ENCODE results near the gene XPC. TPM values are rescaled to one million over a fixed set of nuclear protein-coding genes. Genes with fewer than 3 reads are reported as not detected.
A peak's percentile ranks its signal among the peaks of the same experiment; 100 is the strongest.

The XPC gene
- polyA plus RNA-seq, 1 donor: 35.4 TPM

DNA sequence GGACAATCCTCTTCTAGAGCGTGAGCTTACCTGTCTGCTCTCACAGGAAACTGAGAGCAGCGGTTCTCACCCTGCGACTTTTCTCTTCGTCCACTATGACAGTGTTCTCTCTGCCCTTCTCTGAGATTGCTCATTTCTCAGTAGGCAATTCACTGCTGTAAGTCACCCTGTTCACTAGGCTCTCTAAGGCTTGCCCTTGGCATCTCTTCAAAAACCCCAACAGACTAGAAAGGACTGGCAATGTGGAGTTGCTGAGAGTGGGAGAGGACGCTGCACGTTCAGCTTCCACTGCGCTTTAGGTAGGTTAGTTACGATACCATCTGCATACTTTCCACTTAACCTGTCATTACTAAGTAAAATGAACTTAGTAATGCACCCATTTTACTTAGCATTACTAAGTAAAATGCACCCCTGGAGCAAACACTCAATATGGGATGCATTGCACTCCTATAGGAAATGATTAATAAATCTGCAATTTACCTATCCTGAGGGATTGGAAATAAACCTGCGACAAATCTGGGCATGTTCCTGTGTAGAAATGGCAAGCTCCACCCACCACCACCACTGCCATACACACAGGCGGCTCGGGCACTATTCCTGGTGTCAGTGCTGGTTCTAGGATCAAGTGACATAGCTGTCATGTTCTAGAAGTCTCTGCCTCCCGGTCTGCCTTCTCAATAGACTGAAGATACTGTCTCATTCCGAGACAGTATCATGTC lies 21.4 kb downstream of the XPC start:
- no peak for DNase-seq
- peaks cover 11% of the 10 kb centered on the region for H3K4me1 ChIP-seq (ENCODE audit: control insufficient read depth, insufficient read depth, low read length)
- peaks cover 12% of the 10 kb centered on the region for H3K9me3 ChIP-seq (ENCODE audit: control insufficient read depth, low read depth, low read length)
- WGBS (ENCODE audit: insufficient coverage, low lambda C conversion rate): no CpG with 5 or more reads among the region's 13 CpGs
- no peak overlapping the region for H3K4me3 ChIP-seq (ENCODE audit: low read length)
- H3K36me3 ChIP-seq (ENCODE audit: control insufficient read depth, insufficient read depth, low read length): peaks cover 85% of the 10 kb centered on the region
- no peak overlapping the region for H3K27ac ChIP-seq (ENCODE audit: low read length)
- H3K27me3 ChIP-seq (ENCODE audit: control insufficient read depth, insufficient read depth, low read length): no peaks in the 10 kb centered on the region

DNA sequence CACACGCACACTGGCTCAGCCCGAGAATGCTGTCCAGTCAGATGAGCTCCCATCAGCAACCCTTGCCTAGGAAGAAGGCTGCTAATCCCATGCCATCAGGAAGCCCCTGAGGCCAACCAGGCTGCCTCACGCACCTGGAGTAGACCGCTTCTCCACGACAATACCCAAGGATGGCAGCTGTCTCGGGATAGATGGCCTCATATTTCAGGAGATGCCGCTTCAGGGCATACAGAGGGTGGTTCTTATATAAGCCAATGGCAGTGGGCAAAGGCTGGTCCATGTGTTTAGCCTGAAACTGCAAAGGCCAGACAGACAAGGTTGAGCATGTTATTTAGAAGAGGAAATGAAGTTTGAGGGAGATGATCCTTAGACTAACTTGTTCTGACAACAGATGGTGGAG lies 22.2 kb downstream of the XPC start:
- H3K9me3 ChIP-seq (ENCODE audit: control insufficient read depth, low read depth, low read length): peaks cover 4% of the 10 kb centered on the region
- H3K27ac ChIP-seq (ENCODE audit: low read length): no peak overlapping the region
- no peak for DNase-seq
- H3K4me3 ChIP-seq (ENCODE audit: low read length): no peak overlapping the region
- 100% methylated on average over 1 of the region's 7 CpGs for whole genome bisulfite sequencing (ENCODE audit: insufficient coverage, low lambda C conversion rate)
- peaks cover 87% of the 10 kb centered on the region for H3K36me3 ChIP-seq (ENCODE audit: control insufficient read depth, insufficient read depth, low read length)
- H3K27me3 ChIP-seq (ENCODE audit: control insufficient read depth, insufficient read depth, low read length): no peaks in the 10 kb centered on the region
- peaks cover 11% of the 10 kb centered on the region for H3K4me1 ChIP-seq (ENCODE audit: control insufficient read depth, insufficient read depth, low read length)

DNA sequence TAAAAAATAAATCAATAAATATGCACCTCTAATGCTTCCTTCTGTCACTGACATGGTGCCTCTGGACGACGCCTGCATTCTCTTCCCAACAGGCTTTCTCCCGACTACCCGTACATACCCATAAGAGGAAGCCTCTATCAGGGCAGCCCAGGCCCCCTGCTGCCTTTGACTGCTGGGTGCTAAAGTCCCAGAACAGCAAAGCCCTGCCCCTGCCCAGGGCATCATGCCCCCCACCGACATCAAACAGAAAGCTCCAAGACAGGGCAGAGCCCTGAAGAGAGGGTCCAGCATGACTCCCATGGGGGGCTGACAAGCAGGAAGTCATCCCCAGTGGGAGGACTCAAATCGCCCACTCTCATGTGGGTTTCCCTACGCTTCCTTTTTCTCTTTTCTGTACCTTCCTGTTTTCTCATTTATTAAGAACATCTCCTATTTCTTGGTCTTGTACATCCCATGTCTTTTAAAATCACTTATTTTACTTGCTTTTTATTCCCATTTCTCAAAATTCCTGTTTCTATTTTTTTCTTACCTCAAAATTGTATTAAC lies 23.4 kb downstream of the XPC start:
- Histone ChIP-seq H3K36me3 (ENCODE audit: control insufficient read depth, insufficient read depth, low read length) (peaks cover 85% of the 10 kb centered on the region), H3K4me1 (ENCODE audit: control insufficient read depth, insufficient read depth, low read length) (peaks cover 11% of the 10 kb centered on the region), H3K27me3 (ENCODE audit: control insufficient read depth, insufficient read depth, low read length) (no peaks in the 10 kb centered on the region), H3K27ac (ENCODE audit: low read length) (no peak overlapping the region), H3K4me3 (ENCODE audit: low read length) (no peak overlapping the region), H3K9me3 (ENCODE audit: control insufficient read depth, low read depth, low read length) (no peaks in the 10 kb centered on the region)
- 100% methylated on average over 1 of the region's 7 CpGs for WGBS (ENCODE audit: insufficient coverage, low lambda C conversion rate)
- DNase-seq: no peak

DNA sequence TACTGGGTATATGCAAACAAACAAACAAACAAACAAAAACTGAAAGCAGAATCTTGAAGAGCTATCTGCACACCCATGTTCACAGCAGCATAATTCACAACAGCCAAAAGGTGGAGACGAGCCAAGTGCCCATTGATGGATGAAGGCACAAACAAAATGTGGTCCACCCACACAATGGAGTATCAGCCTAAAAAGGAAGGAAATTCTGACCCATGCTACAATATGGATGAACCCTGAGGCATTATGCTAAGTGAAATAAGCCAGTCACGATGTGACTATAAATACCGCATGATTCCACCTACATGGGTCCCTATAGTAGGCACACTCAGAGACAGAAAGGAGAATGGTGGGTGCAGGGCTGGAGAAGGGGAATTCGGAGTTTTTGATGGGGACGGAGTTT lies 24.1 kb downstream of the XPC start:
- DNase-seq: no peak
- Histone ChIP-seq H3K4me3 (ENCODE audit: low read length) (no peak overlapping the region), H3K4me1 (ENCODE audit: control insufficient read depth, insufficient read depth, low read length) (peaks cover 11% of the 10 kb centered on the region), H3K27ac (ENCODE audit: low read length) (no peak overlapping the region), H3K9me3 (ENCODE audit: control insufficient read depth, low read depth, low read length) (no peaks in the 10 kb centered on the region), H3K36me3 (ENCODE audit: control insufficient read depth, insufficient read depth, low read length) (peaks cover 81% of the 10 kb centered on the region), H3K27me3 (ENCODE audit: control insufficient read depth, insufficient read depth, low read length) (no peaks in the 10 kb centered on the region)
- 100% methylated on average over 2 of the region's 5 CpGs for WGBS (ENCODE audit: insufficient coverage, low lambda C conversion rate)

DNA sequence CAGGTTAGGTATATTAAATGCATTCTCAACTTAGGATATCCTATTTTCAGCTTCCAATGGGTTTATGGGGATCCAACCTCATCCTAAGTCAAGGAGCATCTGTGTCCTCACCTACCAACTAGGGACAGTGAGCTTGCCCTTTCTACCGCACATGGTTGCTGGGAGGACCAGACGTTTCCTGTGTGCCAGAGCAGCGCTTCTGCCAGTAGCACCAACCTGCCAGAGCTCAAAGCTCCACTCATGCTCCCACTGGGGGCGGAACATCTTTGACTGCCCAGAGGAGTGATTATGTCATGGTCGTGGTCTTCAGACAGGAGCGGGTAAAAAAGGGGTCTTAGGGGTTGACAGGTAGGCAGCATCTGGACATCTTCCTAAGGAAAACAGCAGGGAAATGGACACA lies 24.7 kb downstream of the XPC start:
- peaks cover 77% of the 10 kb centered on the region for H3K36me3 ChIP-seq (ENCODE audit: control insufficient read depth, insufficient read depth, low read length)
- no CpG with 5 or more reads among the region's 6 CpGs for WGBS (ENCODE audit: insufficient coverage, low lambda C conversion rate)
- no peaks in the 10 kb centered on the region for H3K27me3 ChIP-seq (ENCODE audit: control insufficient read depth, insufficient read depth, low read length)
- DNase-seq: no peak
- H3K4me1 ChIP-seq (ENCODE audit: control insufficient read depth, insufficient read depth, low read length): peaks cover 11% of the 10 kb centered on the region
- H3K4me3 ChIP-seq (ENCODE audit: low read length): no peak overlapping the region
- no peak overlapping the region for H3K27ac ChIP-seq (ENCODE audit: low read length)
- H3K9me3 ChIP-seq (ENCODE audit: control insufficient read depth, low read depth, low read length): no peaks in the 10 kb centered on the region

DNA sequence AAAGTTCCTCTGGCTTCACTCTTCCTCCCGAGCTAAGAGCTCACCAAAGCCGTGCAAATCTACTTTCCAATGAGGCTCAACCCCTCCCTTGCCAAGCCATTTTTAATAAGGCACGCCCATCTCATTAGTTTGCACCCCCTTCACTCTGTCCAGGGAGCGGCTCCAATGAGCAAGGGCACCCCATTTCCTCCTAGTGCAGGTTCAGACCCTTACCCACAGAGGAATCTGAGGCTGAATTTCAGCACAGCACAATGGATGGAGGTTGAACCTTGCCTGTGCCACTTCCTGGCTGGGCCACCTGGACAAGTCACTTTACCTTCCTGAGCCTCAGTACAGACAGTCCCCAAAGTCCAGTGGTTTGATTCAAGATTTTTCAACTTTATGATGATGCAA lies 25.4 kb downstream of the XPC start:
- peaks cover 77% of the 10 kb centered on the region for H3K36me3 ChIP-seq (ENCODE audit: control insufficient read depth, insufficient read depth, low read length)
- H3K27ac ChIP-seq (ENCODE audit: low read length): no peak overlapping the region
- H3K4me3 ChIP-seq (ENCODE audit: low read length): no peak overlapping the region
- DNase-seq: no peak
- H3K9me3 ChIP-seq (ENCODE audit: control insufficient read depth, low read depth, low read length): no peaks in the 10 kb centered on the region
- no peaks in the 10 kb centered on the region for H3K27me3 ChIP-seq (ENCODE audit: control insufficient read depth, insufficient read depth, low read length)
- peaks cover 11% of the 10 kb centered on the region for H3K4me1 ChIP-seq (ENCODE audit: control insufficient read depth, insufficient read depth, low read length)
- WGBS (ENCODE audit: insufficient coverage, low lambda C conversion rate): no CpG with 5 or more reads among the region's 4 CpGs

DNA sequence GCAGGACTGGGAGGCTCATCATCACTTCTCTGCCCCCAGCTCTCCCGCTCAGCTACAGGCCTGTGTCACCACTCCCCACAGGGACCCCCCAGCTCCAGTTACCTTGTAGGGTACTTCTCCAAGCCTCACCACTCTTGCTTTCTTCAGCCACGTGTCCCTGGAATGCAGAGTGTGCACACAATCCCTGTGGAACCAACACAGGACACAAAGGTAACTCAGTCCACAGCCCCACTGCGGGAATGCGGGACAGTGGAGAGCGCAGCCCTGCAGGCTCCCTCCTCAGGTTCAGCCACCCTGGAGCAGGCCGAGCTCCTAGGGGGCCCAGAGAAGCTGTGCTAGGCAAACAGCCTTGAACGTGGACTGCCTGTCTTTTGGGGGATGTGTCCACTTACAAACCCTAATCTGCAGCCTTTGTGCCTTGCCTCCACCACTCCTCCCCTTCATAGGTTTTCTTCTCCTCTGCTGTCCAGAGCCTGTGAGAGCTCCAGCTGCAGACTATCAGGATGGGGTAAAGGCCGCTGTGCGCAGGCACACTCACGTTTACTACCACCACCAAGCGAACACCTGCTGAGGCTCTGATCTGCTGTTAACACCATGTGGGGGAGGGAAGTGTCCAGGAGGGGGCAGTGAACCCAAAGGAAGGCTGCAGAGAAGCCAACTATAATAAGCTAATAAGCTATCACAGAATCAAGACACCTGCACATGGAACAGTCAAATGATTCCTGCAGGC lies 26.0 kb downstream of the XPC start:
- Histone ChIP-seq H3K27me3 (ENCODE audit: control insufficient read depth, insufficient read depth, low read length) (no peaks in the 10 kb centered on the region), H3K9me3 (ENCODE audit: control insufficient read depth, low read depth, low read length) (no peaks in the 10 kb centered on the region), H3K27ac (ENCODE audit: low read length) (no peak overlapping the region), H3K4me1 (ENCODE audit: control insufficient read depth, insufficient read depth, low read length) (peaks cover 14% of the 10 kb centered on the region), H3K36me3 (ENCODE audit: control insufficient read depth, insufficient read depth, low read length) (peaks cover 76% of the 10 kb centered on the region), H3K4me3 (ENCODE audit: low read length) (no peak overlapping the region)
- no CpG with 5 or more reads among the region's 11 CpGs for WGBS (ENCODE audit: insufficient coverage, low lambda C conversion rate)
- DNase-seq: peak in 1 of 2 donors; percentile 64

DNA sequence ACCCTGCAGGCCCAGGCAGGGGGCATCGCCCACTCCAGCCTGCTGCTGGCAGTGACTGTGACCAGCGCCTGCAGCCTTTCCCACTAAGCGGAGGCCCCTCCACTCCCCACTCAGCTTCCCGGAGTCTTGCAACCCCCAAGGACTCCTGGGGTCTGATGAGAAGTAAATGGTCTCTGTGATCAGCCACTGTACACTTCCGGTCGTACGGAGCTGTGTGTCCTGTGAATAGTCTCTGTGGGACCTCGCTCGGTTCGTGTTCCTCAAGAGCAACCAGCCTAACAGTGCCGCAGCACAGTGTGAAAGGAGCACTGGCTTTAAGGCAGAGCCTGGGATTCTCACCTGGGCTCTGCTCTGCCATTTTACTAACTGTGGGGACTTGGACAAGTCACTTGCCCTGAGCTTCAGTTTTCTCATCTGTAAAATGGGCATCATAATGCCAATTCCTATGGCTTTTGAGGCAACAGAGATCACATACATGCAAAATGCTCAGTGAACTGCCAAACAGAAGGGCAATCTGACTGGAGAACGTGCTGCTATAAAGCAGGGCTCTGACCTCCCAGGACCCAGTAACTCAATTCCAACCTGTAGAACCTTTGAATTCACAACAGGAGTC lies 26.8 kb downstream of the XPC start:
- Histone ChIP-seq H3K9me3 (ENCODE audit: control insufficient read depth, low read depth, low read length) (no peaks in the 10 kb centered on the region), H3K36me3 (ENCODE audit: control insufficient read depth, insufficient read depth, low read length) (peaks cover 76% of the 10 kb centered on the region), H3K4me1 (ENCODE audit: control insufficient read depth, insufficient read depth, low read length) (peaks cover 21% of the 10 kb centered on the region), H3K4me3 (ENCODE audit: low read length) (no peak overlapping the region), H3K27me3 (ENCODE audit: control insufficient read depth, insufficient read depth, low read length) (no peaks in the 10 kb centered on the region), H3K27ac (ENCODE audit: low read length) (no peak overlapping the region)
- WGBS (ENCODE audit: insufficient coverage, low lambda C conversion rate): no CpG with 5 or more reads among the region's 12 CpGs
- DNase-seq: no peak

DNA sequence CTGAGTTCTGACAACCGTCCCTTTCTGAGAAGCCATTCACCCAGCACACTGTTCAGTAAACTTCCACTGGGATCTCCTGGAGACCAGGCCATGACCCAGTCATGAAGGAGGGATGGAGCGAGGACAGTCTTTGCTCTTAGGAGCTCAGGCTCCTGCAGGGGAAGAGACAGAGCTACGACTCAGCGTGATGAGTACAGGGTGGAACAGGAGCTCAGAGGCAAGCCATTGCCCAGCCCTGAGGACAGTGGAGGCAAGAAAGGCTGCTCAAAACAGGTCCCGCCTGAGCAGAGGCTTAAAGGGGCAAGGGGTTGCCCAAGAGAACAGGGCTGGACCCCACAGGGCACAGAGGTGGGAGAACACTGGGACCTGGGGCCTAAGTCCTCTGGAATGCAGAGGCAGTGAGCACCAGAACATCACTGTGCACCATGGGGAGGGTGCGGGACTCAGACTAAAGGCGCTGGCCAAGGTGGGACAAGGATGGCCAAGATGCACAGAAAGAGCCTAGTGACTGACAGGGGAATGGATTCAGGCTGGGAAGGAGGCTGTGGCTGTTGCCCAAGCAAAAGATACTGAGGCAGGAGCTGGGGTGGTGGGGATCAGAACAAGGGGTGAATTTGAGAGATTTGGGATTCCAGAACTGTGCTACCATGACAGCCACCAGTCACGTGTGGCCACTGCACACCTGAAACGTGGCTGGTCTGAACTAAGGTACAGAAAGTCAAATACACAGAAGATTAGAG lies 27.7 kb downstream of the XPC start:
- Histone ChIP-seq H3K36me3 (ENCODE audit: control insufficient read depth, insufficient read depth, low read length) (peaks cover 79% of the 10 kb centered on the region), H3K27me3 (ENCODE audit: control insufficient read depth, insufficient read depth, low read length) (no peaks in the 10 kb centered on the region), H3K4me1 (ENCODE audit: control insufficient read depth, insufficient read depth, low read length) (peaks cover 22% of the 10 kb centered on the region), H3K4me3 (ENCODE audit: low read length) (no peak overlapping the region), H3K9me3 (ENCODE audit: control insufficient read depth, low read depth, low read length) (no peaks in the 10 kb centered on the region), H3K27ac (ENCODE audit: low read length) (no peak overlapping the region)
- WGBS (ENCODE audit: insufficient coverage, low lambda C conversion rate): 100% methylated on average over 4 of the region's 9 CpGs
- no peak for DNase-seq

DNA sequence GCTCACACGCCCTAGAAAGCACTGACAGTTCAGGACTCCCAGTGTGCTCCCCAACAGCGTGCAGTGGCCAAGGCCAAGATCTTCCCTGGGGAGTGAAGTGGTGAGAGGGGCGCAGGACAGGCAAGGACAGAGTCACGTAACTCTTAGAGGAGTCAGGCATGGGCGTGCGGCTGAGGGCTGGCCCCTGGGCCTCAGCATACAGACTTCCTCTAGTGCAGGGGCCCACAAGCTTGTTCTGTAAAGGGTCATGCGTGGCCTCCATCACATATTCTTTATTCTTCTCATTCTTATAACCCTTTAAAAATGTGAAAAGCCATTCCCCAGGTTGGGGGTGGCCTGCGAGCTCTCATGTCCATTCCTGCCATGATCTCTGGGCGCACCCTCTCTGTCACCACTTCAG lies 28.3 kb downstream of the XPC start:
- H3K36me3 ChIP-seq (ENCODE audit: control insufficient read depth, insufficient read depth, low read length): peaks cover 84% of the 10 kb centered on the region

More for the DNA sequence above, 28.3 kb downstream of the XPC start:
- WGBS (ENCODE audit: insufficient coverage, low lambda C conversion rate): no CpG with 5 or more reads among the region's 9 CpGs
- Histone ChIP-seq H3K4me3 (ENCODE audit: low read length) (no peak overlapping the region), H3K27me3 (ENCODE audit: control insufficient read depth, insufficient read depth, low read length) (no peaks in the 10 kb centered on the region), H3K4me1 (ENCODE audit: control insufficient read depth, insufficient read depth, low read length) (peaks cover 27% of the 10 kb centered on the region), H3K27ac (ENCODE audit: low read length) (no peak overlapping the region), H3K9me3 (ENCODE audit: control insufficient read depth, low read depth, low read length) (no peaks in the 10 kb centered on the region)
- DNase-seq: no peak

Measured in large intestine (tissue), 3 donors.